HG03558 (cell line): ENCODE data around the gene TRIM69.

Source experiments
- ATAC-seq: cut with Tn5 transposase; IDR thresholded peaks from one replicate; pipeline ENCODE4 v1.9.1; 2021; ENCODE audit warnings: moderate number of reproducible peaks; ENCODE audit not compliant: unreplicated experiment; ENCODE audit errors: extremely low read depth

Gene TRIM69

DNA sequence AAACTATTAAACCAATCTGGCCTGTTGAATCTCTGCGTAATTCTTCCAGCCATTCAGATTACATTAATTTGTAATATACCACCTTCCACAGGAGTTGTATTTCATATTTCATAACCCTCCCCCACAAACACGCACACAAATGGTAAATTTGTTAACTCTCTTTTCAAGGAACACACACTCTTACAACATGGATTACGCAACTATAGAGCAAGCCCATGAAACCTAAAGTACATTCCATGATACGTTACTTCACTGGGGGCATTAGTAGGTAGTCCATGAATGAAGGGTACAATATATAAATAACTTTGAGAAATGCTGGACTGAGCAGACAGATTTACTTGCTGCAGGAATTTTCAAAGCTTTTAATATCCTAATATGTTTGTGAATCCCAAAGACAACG is 65.0 kb downstream of the TRIM69 start:
- ATAC-seq, result no peak

DNA sequence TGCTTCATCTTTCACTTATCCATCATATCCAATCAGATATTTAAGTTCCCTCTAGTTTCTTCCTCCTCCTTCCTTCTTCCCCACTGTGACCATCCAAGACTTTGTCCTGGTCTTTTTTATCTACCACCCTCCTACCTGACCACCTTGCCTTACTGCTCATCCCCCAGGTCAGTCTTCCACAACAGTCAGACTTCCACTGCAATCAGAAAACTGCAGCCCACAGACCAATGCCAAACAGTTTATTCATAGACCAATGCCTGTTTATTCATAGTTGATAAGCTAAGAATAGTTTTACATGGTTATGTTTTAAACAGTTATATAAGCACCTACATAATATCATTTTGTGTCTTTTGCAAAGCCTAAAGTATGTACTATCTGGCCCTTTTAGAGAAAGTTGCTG is 65.5 kb downstream of the TRIM69 start:
- no peak for ATAC-seq

DNA sequence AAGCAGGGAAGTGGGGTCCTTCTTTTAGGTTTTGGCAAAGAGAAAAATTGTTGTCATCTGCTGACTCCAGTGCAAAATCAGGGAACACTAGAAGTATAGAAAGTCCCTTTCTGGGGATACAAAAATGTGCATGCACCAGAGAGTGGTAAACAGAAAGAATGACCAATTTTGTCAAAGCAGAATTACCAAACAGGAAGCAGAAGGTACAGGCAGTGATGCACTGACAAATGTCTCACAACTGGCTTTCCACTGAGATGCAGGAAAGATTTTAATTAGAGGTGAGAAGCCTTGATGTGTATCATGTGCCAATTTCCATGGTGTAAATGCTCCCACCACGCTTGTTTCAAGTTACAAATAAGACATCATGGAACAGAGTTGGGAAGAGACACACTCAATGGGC is 66.0 kb downstream of the TRIM69 start:
- ATAC-seq, result no peak

DNA sequence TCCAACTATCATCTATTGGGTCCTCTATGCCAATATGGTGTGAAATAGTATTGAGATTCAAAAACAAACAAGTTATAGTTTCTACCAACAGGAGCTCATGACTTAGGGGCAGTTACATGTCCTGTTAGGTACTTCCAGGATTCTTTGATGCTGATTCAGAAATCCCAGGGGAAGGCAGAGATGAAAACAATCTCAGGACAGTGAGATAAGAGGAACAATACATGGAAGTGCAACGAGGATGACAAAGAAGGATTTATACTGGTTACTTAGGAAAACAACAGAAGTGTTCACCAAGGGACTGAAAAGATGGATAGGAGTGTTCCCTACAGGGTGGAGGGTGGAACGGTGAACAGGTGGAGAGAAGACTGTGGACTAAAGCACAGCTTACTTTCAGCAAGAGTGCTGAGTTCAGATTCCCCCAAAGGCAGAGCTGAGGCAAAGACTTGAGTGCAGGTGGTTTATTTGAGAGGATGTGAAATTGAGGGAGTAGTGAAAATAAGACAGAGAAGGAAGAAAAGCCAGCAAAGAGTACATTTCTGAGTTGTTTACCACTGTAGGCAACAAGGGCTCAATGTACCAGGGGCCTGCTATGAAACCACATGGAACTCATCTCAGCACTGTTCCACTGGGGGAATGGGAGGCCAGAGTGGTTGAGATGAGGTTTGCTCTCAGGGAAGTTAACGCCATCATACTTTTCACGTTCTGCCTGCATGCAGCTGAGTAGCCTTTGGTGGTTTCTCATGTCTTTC is 68.1 kb downstream of the TRIM69 start:
- no peak for ATAC-seq

DNA sequence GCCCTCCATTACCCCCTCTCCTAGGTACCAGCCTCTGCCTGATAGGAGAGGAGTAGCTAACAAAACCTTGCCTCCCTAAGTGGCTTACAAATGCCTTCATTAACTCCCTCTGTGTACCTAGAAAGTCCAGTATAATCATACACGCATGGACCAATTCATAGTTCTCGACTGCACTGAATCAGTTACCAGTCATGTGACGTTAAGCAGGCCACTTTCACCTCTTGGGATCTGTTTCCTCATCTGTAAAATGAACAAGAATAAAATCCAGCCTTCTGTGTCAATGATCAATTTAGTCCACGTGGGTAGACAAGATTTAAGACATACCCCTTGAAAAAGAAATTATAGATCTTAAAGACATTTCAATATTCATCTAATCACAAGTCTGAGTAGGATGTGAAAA is 72.2 kb downstream of the TRIM69 start:
- ATAC-seq, result no peak

DNA sequence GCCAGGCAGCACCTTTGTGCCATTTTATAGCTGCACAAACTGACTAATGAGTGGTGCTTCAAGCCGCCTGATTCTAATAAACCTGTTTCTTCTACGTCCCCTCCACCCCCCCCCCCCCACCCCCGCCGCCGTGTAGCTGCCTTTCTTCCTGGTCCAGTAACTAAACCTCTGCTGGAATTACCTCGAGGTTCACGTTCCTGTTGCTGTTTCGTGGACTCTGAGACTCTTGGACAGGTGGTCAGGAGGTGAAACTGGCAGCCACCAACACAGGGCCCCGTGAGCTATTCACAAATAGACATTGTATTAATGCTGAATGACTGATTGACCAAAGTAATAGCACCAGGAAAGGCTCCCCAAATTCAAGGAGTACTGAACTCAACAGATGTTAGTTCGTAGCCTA is 73.9 kb downstream of the TRIM69 start:
- no peak for ATAC-seq

DNA sequence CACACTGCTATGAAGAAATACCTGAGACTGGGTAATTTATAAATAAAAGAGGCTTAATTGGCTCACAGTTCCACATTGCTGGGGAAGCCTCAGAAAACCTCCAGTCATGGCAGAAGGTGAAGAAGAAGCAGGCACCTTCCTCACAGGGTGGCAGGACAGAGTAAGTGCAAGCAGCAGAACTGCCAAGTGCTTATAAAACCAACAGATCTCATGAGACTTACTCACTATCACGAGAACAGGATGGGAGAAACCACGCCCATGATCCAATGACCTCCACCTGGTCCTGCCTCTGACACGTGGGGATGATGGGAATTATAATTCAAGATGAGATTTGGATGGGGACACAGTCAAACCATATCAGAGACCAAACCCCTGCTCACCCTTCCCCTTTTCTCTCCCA is 75.0 kb downstream of the TRIM69 start:
- ATAC-seq, result no peak

DNA sequence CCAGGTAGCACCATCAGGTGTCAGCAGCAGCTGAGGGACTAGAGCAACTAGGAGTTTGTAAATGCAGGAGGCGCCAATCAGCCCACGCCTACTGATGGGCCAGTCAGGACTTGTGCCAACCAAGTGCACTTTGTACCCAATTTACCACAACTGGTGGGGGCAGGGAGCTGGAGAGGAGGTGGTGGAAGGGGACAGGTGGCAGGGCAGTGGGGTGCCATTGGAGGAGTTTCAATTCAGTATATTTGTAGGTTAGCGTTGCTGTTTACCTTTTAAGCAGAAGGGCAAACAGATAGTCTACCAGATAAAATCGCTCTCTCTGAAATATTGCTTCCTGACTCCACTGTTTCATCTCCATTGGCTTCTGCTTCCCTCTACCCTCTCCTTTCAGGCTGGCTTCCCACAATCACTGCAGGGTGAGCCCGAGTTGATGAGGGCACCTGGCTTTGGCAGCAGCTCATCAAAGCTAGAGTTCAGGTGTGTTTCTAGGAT is 75.7 kb downstream of the TRIM69 start:
- no peak for ATAC-seq

DNA sequence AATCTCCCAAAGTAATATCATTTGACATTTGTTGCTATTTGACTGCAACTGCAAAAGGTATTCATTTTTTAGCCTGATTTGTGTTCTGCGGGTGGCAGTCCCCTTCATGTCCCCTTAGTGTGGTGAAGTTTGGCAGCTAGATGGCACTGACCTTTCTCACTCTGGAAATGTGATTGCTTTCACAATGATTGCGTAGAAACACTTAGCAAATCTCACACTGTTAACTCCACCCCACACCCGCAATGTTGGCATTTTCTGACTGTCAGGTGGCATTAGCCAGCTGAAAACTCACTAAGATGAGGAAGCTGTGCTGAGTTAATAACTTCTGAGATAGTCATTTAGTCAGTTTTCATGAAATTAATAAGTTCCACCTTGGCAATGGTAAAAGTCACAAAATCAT is 76.9 kb downstream of the TRIM69 start:
- no peak for ATAC-seq
